GM18499 (cell line): ENCODE results near the gene C10orf67.
"Not testable (repeated sequence)": the region's sequence is repeated elsewhere in the genome, so short reads cannot be mapped to it uniquely, and the experiment has no call there.

Source experiments
- ATAC-seq: cut with Tn5 transposase; IDR thresholded peaks from one replicate; pipeline ENCODE4 v1.9.1; 2021; ENCODE audit warnings: moderate number of reproducible peaks; ENCODE audit not compliant: insufficient read depth, unreplicated experiment

Gene C10orf67

GRCh38 chr10:23344241-23344841, at the start of gene C10orf67:
Gene C10orf67, minus strand, starts transcription at chr10:23344797. Its CDS starts 23 bp downstream, at chr10:23344774.
- ATAC-seq, result no peak

- ATAC-seq, result no peak
Observed at GRCh38 chr10:23391821-23392220, 47.2 kb upstream of the C10orf67 start.

- no peak for ATAC-seq
Observed at GRCh38 chr10:23390809-23391208, 46.2 kb upstream of the C10orf67 start.

GRCh38 chr10:23390408-23390807, 45.8 kb upstream of the C10orf67 start:
- not testable (repeated sequence) for ATAC-seq

- not testable (repeated sequence) for ATAC-seq
Observed at GRCh38 chr10:23387516-23387915, 42.9 kb upstream of the C10orf67 start.

- no peak for ATAC-seq
Observed at GRCh38 chr10:23386052-23386451, 41.5 kb upstream of the C10orf67 start.

GRCh38 chr10:23384364-23384763, 39.8 kb upstream of the C10orf67 start:
- ATAC-seq, result no peak

- ATAC-seq, result no peak
Observed at GRCh38 chr10:23383637-23384036, 39.0 kb upstream of the C10orf67 start.

GRCh38 chr10:23381298-23382040, 36.9 kb upstream of the C10orf67 start:
- no peak for ATAC-seq

- ATAC-seq, result no peak
Observed at GRCh38 chr10:23379686-23380085, 35.1 kb upstream of the C10orf67 start.

- ATAC-seq, result no peak
Observed at GRCh38 chr10:23376229-23376655, 31.6 kb upstream of the C10orf67 start.

GRCh38 chr10:23375366-23375765, 30.8 kb upstream of the C10orf67 start:
- no peak for ATAC-seq

- no peak for ATAC-seq
Observed at GRCh38 chr10:23373156-23373555, 28.6 kb upstream of the C10orf67 start.

GRCh38 chr10:23371073-23371472, 26.5 kb upstream of the C10orf67 start:
- ATAC-seq, result no peak

GRCh38 chr10:23370106-23370505, 25.5 kb upstream of the C10orf67 start:
- ATAC-seq, result no peak

- ATAC-seq, result peak; percentile 71
Observed at GRCh38 chr10:23368816-23369640, 24.4 kb upstream of the C10orf67 start.

- no peak for ATAC-seq
Observed at GRCh38 chr10:23367896-23368595, 23.4 kb upstream of the C10orf67 start.

- ATAC-seq, result peak; percentile 29
Observed at GRCh38 chr10:23365417-23366030, 20.9 kb upstream of the C10orf67 start.

GRCh38 chr10:23364378-23364777, 19.8 kb upstream of the C10orf67 start:
- ATAC-seq, result no peak

GRCh38 chr10:23363793-23364135, 19.2 kb upstream of the C10orf67 start:
- ATAC-seq, result no peak
